Measurements from ENCODE around the gene HPD.
A peak's percentile ranks its signal among the peaks of the same experiment; 100 is the strongest.

The HPD gene

GRCh38 chr12:121802843-121803698, 55.6 kb downstream of the HPD start:
- peaks cover 4% of the 10 kb centered on the region; the same call in 1 of the 2 replicates for H3K4me1 ChIP-seq
- peak overlapping the region; percentile 87 for H3K4me3 ChIP-seq (ENCODE audit: low read depth, low read length)
- TF ChIP-seq CTCF (IDR thresholded peaks at IDR 0.05; ENCODE audit: low read depth, low read length): no peak
- H3K9me3 ChIP-seq: no peaks in the 10 kb centered on the region
- peaks cover 25% of the 10 kb centered on the region for H3K36me3 ChIP-seq
- H3K27me3 ChIP-seq: no peaks in the 10 kb centered on the region
- DNase-seq: peak; percentile 92

GRCh38 chr12:121802485-121802842, 56.2 kb downstream of the HPD start:
- no peak for DNase-seq
- Histone ChIP-seq H3K36me3 (peaks cover 28% of the 10 kb centered on the region), H3K4me3 (ENCODE audit: low read depth, low read length) (peak overlapping the region; percentile 87), H3K4me1 (peaks cover 8% of the 10 kb centered on the region; the same call in 1 of the 2 replicates), H3K27me3 (no peaks in the 10 kb centered on the region), H3K9me3 (no peaks in the 10 kb centered on the region)
- no peak for TF ChIP-seq CTCF (IDR thresholded peaks at IDR 0.05; ENCODE audit: low read depth, low read length)

- TF ChIP-seq CTCF (IDR thresholded peaks at IDR 0.05; ENCODE audit: low read depth, low read length): no peak
- peaks cover 8% of the 10 kb centered on the region; the same call in 1 of the 2 replicates for H3K4me1 ChIP-seq
- peaks cover 27% of the 10 kb centered on the region for H3K36me3 ChIP-seq
- no peaks in the 10 kb centered on the region for H3K27me3 ChIP-seq
- peak overlapping the region; percentile 87 for H3K4me3 ChIP-seq (ENCODE audit: low read depth, low read length)
- DNase-seq: no peak
- H3K9me3 ChIP-seq: no peaks in the 10 kb centered on the region
These were observed 56.8 kb downstream of the HPD start for GRCh38 chr12:121801595-121802484.

GRCh38 chr12:121800694-121801594, 57.7 kb downstream of the HPD start:
- H3K36me3 ChIP-seq: peaks cover 33% of the 10 kb centered on the region
- H3K4me1 ChIP-seq: peaks cover 12% of the 10 kb centered on the region
- no peaks in the 10 kb centered on the region for H3K9me3 ChIP-seq
- peak; percentile 70 for DNase-seq
- H3K4me3 ChIP-seq (ENCODE audit: low read depth, low read length): peak overlapping the region; percentile 87
- TF ChIP-seq CTCF (IDR thresholded peaks at IDR 0.05; ENCODE audit: low read depth, low read length): no peak
- no peaks in the 10 kb centered on the region for H3K27me3 ChIP-seq

- H3K9me3 ChIP-seq: no peaks in the 10 kb centered on the region
- peak; percentile 82 for DNase-seq
These were observed 58.6 kb downstream of the HPD start for GRCh38 chr12:121799842-121800693.

More at GRCh38 chr12:121799842-121800693, 58.6 kb downstream of the HPD start:
- TF ChIP-seq CTCF (IDR thresholded peaks at IDR 0.05; ENCODE audit: low read depth, low read length): no peak
- peaks cover 14% of the 10 kb centered on the region for H3K4me1 ChIP-seq
- H3K4me3 ChIP-seq (ENCODE audit: low read depth, low read length): peak overlapping the region; percentile 63
- H3K27me3 ChIP-seq: no peaks in the 10 kb centered on the region
- peaks cover 38% of the 10 kb centered on the region for H3K36me3 ChIP-seq
